Measurements from ENCODE around the gene RNF167. TPM values are rescaled to one million over a fixed set of nuclear protein-coding genes. Genes with fewer than 3 reads are reported as not detected.

RNF167 gene
- total RNA-seq, 4 donors from 2014 or later: 57.8 to 92.1 (median 78.9) TPM

DNA sequence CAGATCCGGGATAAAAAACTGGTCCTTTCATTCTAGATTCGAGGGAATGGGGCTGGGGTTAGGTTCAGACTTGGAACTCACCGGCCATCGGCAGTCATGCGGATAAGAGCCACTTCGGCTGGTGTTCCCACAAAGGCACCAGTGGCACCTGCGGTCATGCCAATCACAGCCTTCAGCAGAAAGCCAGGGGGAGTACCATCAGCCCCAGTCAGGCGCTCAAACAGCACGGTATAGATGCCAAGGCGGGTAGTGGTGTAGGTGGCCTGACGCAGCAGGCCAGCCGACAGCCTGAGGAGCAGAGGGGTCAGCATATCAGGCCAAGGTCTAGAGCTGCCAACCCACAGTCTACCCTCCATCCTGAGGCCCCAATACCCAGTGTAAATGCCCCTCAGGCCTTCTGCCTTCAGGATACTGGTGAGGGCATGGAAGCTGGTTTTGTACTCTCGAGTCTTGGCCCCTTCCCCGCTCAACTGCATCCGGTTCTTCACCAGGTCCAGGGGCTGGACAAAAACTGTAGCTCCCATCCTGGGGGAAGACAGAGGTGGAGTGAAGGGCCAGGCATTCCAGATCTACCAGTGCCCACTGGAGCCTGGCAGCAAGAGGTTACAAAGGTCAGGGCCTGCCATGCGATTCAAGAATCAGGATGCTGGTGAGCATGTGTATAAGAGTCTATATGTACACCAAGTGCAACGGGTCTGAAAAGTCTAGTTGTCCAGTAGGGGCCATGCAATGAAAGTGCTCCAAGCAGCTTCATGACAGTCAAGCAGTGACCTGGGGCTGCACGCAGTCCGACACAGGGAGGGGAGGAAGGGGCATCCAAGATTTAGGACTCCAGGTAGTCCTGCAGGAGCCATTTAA lies 1.2 kb upstream of the RNF167 start:
- Histone ChIP-seq H3K4me3 (peak overlapping the region; percentile 62 to 89 (median 78)), H3K9me3 (no peaks in the 10 kb centered on the region), H3K36me3 (peaks cover 0 to 42% (median 0%) of the 10 kb centered on the region in 3 donors), H3K27ac (peak overlapping the region; percentile 85 to 97 (median 96)), H3K27me3 (no peaks in the 10 kb centered on the region), H3K4me1 (peaks cover 0 to 57% (median 25%) of the 10 kb centered on the region in 4 donors)
- DNase-seq: no peak
- TF ChIP-seq POLR2A (IDR thresholded peaks at IDR 0.05): no peak
- no peak for TF ChIP-seq CTCF (IDR thresholded peaks at IDR 0.05)

DNA sequence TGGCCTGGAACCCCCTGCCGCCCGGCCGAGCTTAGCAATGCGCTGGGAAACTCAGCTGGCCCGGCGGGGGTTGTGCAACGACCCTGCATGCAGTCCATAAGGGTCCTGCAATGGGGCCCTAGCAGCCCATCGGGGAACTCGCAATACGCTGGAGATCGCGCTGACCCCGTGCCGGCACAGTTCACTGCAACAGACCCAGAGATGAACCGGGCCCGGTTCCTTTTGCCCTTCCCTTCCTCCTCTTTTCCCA lies 597 bp upstream of the RNF167 start:
- H3K27ac ChIP-seq: peak overlapping the region; percentile 85 to 97 (median 96)
- peaks cover 0 to 46% (median 0%) of the 10 kb centered on the region in 3 donors for H3K36me3 ChIP-seq
- H3K4me3 ChIP-seq: peak overlapping the region; percentile 62 to 89 (median 78)
- no peak for DNase-seq
- no peaks in the 10 kb centered on the region for H3K27me3 ChIP-seq
- peaks cover 0 to 56% (median 23%) of the 10 kb centered on the region in 4 donors for H3K4me1 ChIP-seq
- H3K9me3 ChIP-seq: no peaks in the 10 kb centered on the region
- TF ChIP-seq POLR2A (IDR thresholded peaks at IDR 0.05) (no peak), CTCF (IDR thresholded peaks at IDR 0.05) (no peak)

GRCh38 chr17:4940555-4941318 lies 669 bp downstream of the RNF167 start:
- H3K4me1 ChIP-seq: peaks cover 0 to 64% (median 34%) of the 10 kb centered on the region in 4 donors
- DNase-seq: peak in 2 of 3 donors; percentile 68 to 86

DNA sequence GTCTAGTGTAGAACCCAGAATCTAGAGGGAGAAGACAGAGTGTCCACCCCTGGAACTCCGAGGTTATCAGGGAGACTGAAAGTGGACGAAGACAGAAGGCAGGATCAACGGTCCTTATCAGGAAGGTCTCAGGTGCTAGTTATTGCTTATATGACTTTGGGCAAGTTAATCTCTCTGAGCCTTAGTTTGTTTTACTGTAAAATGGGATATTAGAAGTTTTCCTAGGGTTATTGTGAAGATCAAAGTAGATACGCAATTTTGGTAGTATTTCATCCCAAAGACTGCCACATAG lies 1.2 kb downstream of the RNF167 start:
- no peak for DNase-seq
- Histone ChIP-seq H3K9me3 (no peaks in the 10 kb centered on the region), H3K27ac (peak overlapping the region; percentile 85 to 97 (median 96)), H3K4me3 (peak overlapping the region; percentile 62 to 89 (median 78)), H3K36me3 (peaks cover 0 to 63% (median 0%) of the 10 kb centered on the region in 3 donors), H3K27me3 (no peaks in the 10 kb centered on the region), H3K4me1 (peaks cover 0 to 70% (median 39%) of the 10 kb centered on the region in 4 donors)
- TF ChIP-seq POLR2A (IDR thresholded peaks at IDR 0.05): no peak
- no peak for TF ChIP-seq CTCF (IDR thresholded peaks at IDR 0.05)

More at GRCh38 chr17:4940555-4941318, 669 bp downstream of the RNF167 start:
- H3K4me3 ChIP-seq: peak overlapping the region; percentile 62 to 89 (median 78)
- peak overlapping the region; percentile 85 to 97 (median 96) for H3K27ac ChIP-seq
- H3K27me3 ChIP-seq: no peaks in the 10 kb centered on the region
- peaks cover 0 to 58% (median 0%) of the 10 kb centered on the region in 3 donors for H3K36me3 ChIP-seq
- no peak for TF ChIP-seq POLR2A (IDR thresholded peaks at IDR 0.05)
- no peak for TF ChIP-seq CTCF (IDR thresholded peaks at IDR 0.05)
- H3K9me3 ChIP-seq: no peaks in the 10 kb centered on the region

GRCh38 chr17:4942760-4943508 lies 2.9 kb downstream of the RNF167 start:
- DNase-seq: no peak
- peaks cover 0 to 51% (median 0%) of the 10 kb centered on the region in 3 donors for H3K36me3 ChIP-seq
- H3K4me3 ChIP-seq: no peak overlapping the region
- H3K27ac ChIP-seq: peak overlapping the region in 2 of 4 donors; percentile 17 to 99
- TF ChIP-seq CTCF (IDR thresholded peaks at IDR 0.05): no peak
- no peak for TF ChIP-seq POLR2A (IDR thresholded peaks at IDR 0.05)
- no peaks in the 10 kb centered on the region for H3K27me3 ChIP-seq
- no peaks in the 10 kb centered on the region for H3K9me3 ChIP-seq
- H3K4me1 ChIP-seq: peaks cover 0 to 72% (median 43%) of the 10 kb centered on the region in 4 donors
